Suprapubic skin (tissue), 3 donors: ENCODE data around the gene COL1A1.
A peak's percentile ranks its signal among the peaks of the same experiment; 100 is the strongest.

Source experiments
- CTCF ChIP-seq, 2 donors: fragments of 200-600 bp in 1 of 2; fragments of 450-650 bp in 1 of 2; sonication (generic) in 1 of 2; IDR thresholded peaks; one replicate each; pipeline ENCODE4 v1.5.1; 2016 to 2019; ENCODE audit warnings: antibody characterized with exemption in 2 of 2, mild to moderate bottlenecking in 1 of 2, moderate library complexity in 1 of 2
- POLR2AphosphoS5 ChIP-seq, 3 donors: sonication (generic); formaldehyde crosslinking; IDR thresholded peaks; one replicate each; pipeline ENCODE4 v1.6.1; 2017; ENCODE audit warnings: antibody characterized with exemption in 3 of 3

GRCh38 chr17:50151041-50151936 is 50.1 kb downstream of the COL1A1 start:
- TF ChIP-seq POLR2AphosphoS5 (IDR thresholded peaks at IDR 0.05): no peak
- peak; percentile 35 to 86 for TF ChIP-seq CTCF (IDR thresholded peaks at IDR 0.05)
